ENCODE measurements around the gene PTPRA. TPM values are rescaled to one million over a fixed set of nuclear protein-coding genes. Genes with fewer than 3 reads are reported as not detected.

PTPRA gene
- total RNA-seq, 1 donor from 2014 or later: 23.5 TPM

GRCh38 chr20:3084986-3085360 lies 211.7 kb downstream of the PTPRA start:
- Histone ChIP-seq H3K36me3 (no peaks in the 10 kb centered on the region), H3K4me3 (no peak overlapping the region), H3K27ac (replicated peaks) (no peak overlapping the region), H3K27me3 (ENCODE audit: low read depth) (peaks cover 47% of the 10 kb centered on the region), H3K4me1 (peaks cover 28% of the 10 kb centered on the region), H3K9me3 (replicated peaks) (no peaks in the 10 kb centered on the region)
- DNase-seq: no peak
- intact Hi-C loops (cut with micrococcal nuclease): no loop called here
- no peak for TF ChIP-seq CTCF (IDR thresholded peaks at IDR 0.05; ENCODE audit: borderline replicate concordance)

GRCh38 chr20:3085571-3086072 lies 212.3 kb downstream of the PTPRA start:
- intact Hi-C loops (cut with micrococcal nuclease): no loop called here
- Histone ChIP-seq H3K4me3 (no peak overlapping the region), H3K27me3 (ENCODE audit: low read depth) (peaks cover 47% of the 10 kb centered on the region), H3K27ac (replicated peaks) (no peak overlapping the region), H3K4me1 (peaks cover 25% of the 10 kb centered on the region), H3K9me3 (replicated peaks) (no peaks in the 10 kb centered on the region), H3K36me3 (no peaks in the 10 kb centered on the region)
- TF ChIP-seq CTCF (IDR thresholded peaks at IDR 0.05; ENCODE audit: borderline replicate concordance): no peak
- no peak for DNase-seq

- no peaks in the 10 kb centered on the region for H3K9me3 ChIP-seq (replicated peaks)
- no peak for TF ChIP-seq CTCF (IDR thresholded peaks at IDR 0.05; ENCODE audit: borderline replicate concordance)
Measured at GRCh38 chr20:3088031-3088430, 214.8 kb downstream of the PTPRA start.

More at GRCh38 chr20:3088031-3088430, 214.8 kb downstream of the PTPRA start:
- Histone ChIP-seq H3K4me3 (no peak overlapping the region), H3K27me3 (ENCODE audit: low read depth) (peaks cover 55% of the 10 kb centered on the region), H3K4me1 (peaks cover 10% of the 10 kb centered on the region), H3K27ac (replicated peaks) (no peak overlapping the region), H3K36me3 (no peaks in the 10 kb centered on the region)
- intact Hi-C loops (cut with micrococcal nuclease): no loop called here
- DNase-seq: no peak

Other genes starting within 250 kb of the PTPRA start
- gene NOP56, start 220.8 kb upstream of the PTPRA start, total RNA-seq: 47.3 TPM
- 220 TPM for gene IDH3B, start 209.3 kb upstream of the PTPRA start, total RNA-seq
- gene EBF4, start 180.7 kb upstream of the PTPRA start, total RNA-seq: 4.9 TPM
- 0.69 TPM for gene CPXM1, start 72.9 kb upstream of the PTPRA start, total RNA-seq
- gene C20orf141, start 58.5 kb upstream of the PTPRA start, total RNA-seq: not detected
- gene TMEM239, start 57.1 kb upstream of the PTPRA start, total RNA-seq: not detected
- 9.4 TPM for gene PCED1A, start 32.8 kb upstream of the PTPRA start, total RNA-seq
- 15.7 TPM for gene VPS16, start 32.7 kb upstream of the PTPRA start, total RNA-seq
- gene GNRH2, start 170.1 kb downstream of the PTPRA start, total RNA-seq: not detected
- gene MRPS26, start 172.6 kb downstream of the PTPRA start, total RNA-seq: 55.6 TPM
- gene OXT, start 198.1 kb downstream of the PTPRA start, total RNA-seq: not detected
- gene AVP, start 211.2 kb downstream of the PTPRA start, total RNA-seq: 0.38 TPM